Measurements from ENCODE around the gene PCDHGA6.
"Not testable (repeated sequence)": the region's sequence is repeated elsewhere in the genome, so short reads cannot be mapped to it uniquely, and the experiment has no call there.

The PCDHGA6 gene

GRCh38 chr5:141359790-141360426 is 13.8 kb upstream of the PCDHGA6 start, which contains the start of gene PCDHGB2:
PCDHGB2 (plus strand) TSS chr5:141359994; CDS start chr5:141360136, 142 bp downstream.
- no peak for DNase-seq (ENCODE audit: low read depth in 2 of 2)

- no peak for DNase-seq (ENCODE audit: low read depth in 2 of 2)
Measured at GRCh38 chr5:141360685-141361084, 13.0 kb upstream of the PCDHGA6 start.

GRCh38 chr5:141362719-141363118 is 11.0 kb upstream of the PCDHGA6 start:
- no peak for DNase-seq (ENCODE audit: low read depth in 2 of 2)

GRCh38 chr5:141363952-141364660 is 9.6 kb upstream of the PCDHGA6 start, which contains the start of gene PCDHGA5:
PCDHGA5 (plus strand) TSS chr5:141364162; CDS start chr5:141364331, 169 bp downstream.
- no peak for DNase-seq (ENCODE audit: low read depth in 2 of 2)

GRCh38 chr5:141366016-141366896 is 7.4 kb upstream of the PCDHGA6 start:
- no peak for DNase-seq (ENCODE audit: low read depth in 2 of 2)

- DNase-seq (ENCODE audit: low read depth in 2 of 2): no peak
Measured at GRCh38 chr5:141369994-141370848, 3.5 kb upstream of the PCDHGA6 start, which contains the start of gene PCDHGB3. PCDHGB3 (plus strand) TSS chr5:141370242; CDS start chr5:141370395, 153 bp downstream.

- DNase-seq (ENCODE audit: low read depth in 2 of 2): no peak
Measured at GRCh38 chr5:141371572-141372475, 1.9 kb upstream of the PCDHGA6 start.

GRCh38 chr5:141374627-141375026 is 936 bp downstream of the PCDHGA6 start:
- DNase-seq (ENCODE audit: low read depth in 2 of 2): no peak

GRCh38 chr5:141375444-141376155 is 1.9 kb downstream of the PCDHGA6 start:
- not testable (repeated sequence) for DNase-seq (ENCODE audit: low read depth in 2 of 2)

- no peak for DNase-seq (ENCODE audit: low read depth in 2 of 2)
Measured at GRCh38 chr5:141382469-141383294, 9.0 kb downstream of the PCDHGA6 start, which contains the start of gene PCDHGA7. PCDHGA7 (plus strand) TSS chr5:141382742; CDS start chr5:141382900, 158 bp downstream.

- DNase-seq (ENCODE audit: low read depth in 2 of 2): no peak
Measured at GRCh38 chr5:141383345-141383744, 9.7 kb downstream of the PCDHGA6 start.

GRCh38 chr5:141384471-141385267 is 11.0 kb downstream of the PCDHGA6 start:
- no peak for DNase-seq (ENCODE audit: low read depth in 2 of 2)

- DNase-seq (ENCODE audit: low read depth in 2 of 2): not testable (repeated sequence)
Measured at GRCh38 chr5:141387557-141388311, 14.0 kb downstream of the PCDHGA6 start, which contains the start of gene PCDHGB4. PCDHGB4 (plus strand) TSS chr5:141387698; CDS start chr5:141387885, 187 bp downstream.

- DNase-seq (ENCODE audit: low read depth in 2 of 2): no peak
Measured at GRCh38 chr5:141388661-141389060, 15.0 kb downstream of the PCDHGA6 start.

GRCh38 chr5:141389153-141390042 is 15.7 kb downstream of the PCDHGA6 start:
- no peak for DNase-seq (ENCODE audit: low read depth in 2 of 2)
